Fibroblast of skin of scalp (primary cell): ENCODE measurements around the gene AHNAK.

Experiments
- DNase-seq: peaks from one replicate; pipeline ENCODE4 v3.0.0-alpha.2; 2013

Gene AHNAK

DNA sequence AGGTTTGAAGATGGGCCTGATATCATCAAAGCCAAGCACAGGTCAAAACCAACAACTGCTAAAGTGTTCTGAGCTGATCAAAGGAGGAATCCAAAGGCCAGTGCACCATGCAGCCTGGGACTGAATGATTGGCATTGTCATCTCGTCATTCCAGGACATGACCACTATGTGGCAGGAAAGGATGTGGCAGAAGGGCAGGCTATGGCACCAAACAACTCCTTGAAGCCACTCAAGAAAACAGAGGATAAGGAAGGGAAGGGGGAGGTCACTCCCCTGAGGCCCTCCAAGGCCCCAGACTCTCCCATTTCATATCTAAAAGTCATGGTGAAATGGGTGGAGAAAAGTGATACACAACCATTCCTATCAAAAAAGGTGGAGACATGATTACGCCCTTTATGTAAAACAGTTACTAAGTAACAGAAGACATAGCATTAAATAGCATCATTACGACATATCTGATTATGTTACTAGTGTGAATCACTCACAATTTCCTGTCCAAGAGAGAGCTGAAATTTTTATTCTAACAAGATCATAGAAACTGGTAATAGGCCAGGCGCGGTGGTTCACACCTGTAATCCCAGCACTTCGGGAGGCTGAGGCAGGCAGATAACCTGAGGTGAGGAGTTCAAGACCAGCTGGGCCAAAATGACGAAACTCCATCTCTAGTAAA, 49.3 kb downstream of the AHNAK start:
- peak; percentile 39 for DNase-seq

DNA sequence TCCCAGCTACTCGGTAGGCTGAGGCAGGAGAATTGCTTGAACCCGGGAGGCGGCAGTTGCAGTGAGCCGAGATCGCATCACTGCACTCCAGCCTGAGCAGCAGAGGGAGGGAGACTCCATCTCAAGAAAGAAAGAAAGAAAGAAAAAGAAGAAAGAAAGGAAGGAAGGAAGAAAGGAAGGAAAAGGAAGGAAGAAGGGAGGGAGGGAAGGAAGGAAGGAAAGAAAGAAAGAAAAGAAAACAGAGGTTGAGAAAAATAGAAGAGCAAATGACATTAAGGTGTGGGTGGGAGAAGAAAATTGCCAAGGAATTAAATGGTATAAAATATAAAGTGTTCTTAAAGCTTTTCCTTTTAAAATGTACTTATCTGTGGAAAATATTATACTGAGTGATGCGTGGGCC, 49.9 kb downstream of the AHNAK start:
- DNase-seq, result no peak

DNA sequence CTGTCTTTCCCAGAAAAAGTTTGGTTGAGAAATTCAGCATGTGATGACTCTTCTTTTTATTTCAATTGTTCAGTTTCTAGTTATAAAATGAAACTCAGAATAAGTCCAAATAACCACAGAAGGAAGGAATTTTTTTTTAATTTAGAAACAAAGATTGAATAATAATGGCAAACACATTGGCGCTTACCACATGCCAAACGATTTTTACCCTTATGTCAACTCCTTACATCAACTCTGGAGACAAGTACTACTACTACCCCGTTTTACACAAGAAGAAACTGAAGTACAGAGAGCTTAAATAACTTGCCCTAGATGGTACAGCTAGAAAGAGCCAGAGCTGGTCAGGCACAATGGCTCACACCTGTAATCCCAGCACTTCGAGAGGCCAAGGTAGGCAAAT, 52.4 kb downstream of the AHNAK start:
- no peak for DNase-seq

DNA sequence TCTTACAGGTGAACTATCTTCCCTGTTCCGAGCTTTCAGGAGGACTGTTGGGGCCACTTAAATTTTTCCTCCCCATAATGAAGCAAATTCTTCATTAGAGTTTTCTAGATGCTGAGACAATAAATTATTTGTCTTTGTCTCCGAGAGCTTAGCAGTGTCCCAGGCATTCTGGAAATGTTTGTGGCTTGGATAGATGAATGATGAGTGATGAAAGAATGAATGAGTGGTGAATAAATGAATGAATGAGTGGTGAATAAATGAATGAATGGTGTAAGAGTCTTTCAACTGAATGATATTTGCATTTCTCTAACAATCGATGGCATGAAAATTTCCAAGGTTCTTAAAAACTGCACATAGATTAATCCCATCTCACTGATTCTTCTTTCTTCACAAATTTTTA, 52.8 kb downstream of the AHNAK start:
- no peak for DNase-seq

DNA sequence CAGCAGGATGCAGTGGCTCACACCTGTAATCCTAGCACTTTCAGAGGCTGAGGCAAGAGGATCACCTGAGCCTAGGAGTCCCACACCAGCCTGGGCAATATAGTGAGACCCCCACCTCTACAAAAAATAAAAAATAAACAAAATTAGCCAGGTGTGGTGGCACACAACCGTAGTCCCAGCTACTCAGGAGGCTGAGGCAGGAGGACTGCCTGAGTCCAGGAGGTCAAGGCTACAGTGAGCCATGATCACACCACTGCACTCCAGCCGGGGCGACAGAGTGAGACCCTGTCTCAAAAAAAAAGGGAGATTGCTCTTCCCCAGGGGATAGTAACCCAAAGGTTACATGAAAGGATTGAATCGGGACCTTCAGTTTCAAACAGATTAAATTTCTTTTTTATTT, 54.0 kb downstream of the AHNAK start:
- no peak for DNase-seq

DNA sequence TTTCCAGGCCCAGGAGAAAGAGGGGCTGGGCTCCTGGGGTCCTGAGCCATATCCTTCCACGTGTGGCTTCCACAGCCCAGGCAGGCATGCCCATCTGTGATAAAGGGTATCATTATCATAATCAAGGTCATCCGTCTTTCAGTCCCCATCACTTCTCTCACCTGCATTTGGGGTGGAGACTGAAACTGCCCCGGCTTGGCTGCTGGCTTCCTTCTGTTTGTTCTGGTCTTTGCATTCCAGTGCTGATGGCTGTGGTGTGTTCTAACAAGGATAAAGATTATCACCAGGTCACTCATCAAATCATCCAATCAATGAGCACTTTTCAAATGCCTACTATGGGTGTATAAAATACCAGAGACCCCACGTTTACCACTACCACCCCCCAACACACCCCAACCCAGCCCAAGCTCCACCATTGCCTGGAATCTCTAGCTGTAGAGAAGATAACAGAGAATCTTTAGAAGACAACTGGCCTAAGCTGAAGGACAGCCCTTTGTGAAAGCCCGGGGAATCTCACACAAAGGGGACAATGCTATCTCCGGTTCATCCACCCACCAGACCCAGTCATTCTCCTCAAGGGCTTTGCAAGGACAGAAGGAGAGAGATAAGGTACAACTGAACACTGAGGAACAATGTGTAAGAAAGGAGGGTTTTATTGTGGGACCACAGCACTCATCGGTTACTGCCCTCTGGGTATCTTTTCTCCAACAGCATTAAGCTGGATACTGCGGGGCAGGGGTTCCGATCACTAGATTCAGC, 54.9 kb downstream of the AHNAK start:
- DNase-seq, result no peak

DNA sequence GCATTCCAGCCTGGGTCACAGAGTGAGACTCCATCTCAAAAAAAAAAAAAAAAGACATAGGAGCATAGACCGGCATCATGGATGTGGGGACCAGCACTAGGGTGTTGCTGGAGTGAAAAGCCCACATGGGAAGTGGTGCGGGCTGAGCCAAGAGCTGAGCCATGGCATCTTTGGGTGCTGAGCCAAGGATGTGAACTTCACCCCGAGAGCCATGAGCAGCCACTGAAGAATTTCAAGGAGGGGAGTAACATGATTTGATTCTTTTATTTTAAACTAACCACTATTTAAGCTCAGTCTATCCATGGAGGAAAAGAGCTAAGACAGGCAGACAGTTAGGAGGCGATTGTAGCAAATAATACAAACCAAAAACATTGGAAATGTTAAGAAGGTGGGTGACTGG, 57.4 kb downstream of the AHNAK start:
- peak; percentile 28 for DNase-seq

DNA sequence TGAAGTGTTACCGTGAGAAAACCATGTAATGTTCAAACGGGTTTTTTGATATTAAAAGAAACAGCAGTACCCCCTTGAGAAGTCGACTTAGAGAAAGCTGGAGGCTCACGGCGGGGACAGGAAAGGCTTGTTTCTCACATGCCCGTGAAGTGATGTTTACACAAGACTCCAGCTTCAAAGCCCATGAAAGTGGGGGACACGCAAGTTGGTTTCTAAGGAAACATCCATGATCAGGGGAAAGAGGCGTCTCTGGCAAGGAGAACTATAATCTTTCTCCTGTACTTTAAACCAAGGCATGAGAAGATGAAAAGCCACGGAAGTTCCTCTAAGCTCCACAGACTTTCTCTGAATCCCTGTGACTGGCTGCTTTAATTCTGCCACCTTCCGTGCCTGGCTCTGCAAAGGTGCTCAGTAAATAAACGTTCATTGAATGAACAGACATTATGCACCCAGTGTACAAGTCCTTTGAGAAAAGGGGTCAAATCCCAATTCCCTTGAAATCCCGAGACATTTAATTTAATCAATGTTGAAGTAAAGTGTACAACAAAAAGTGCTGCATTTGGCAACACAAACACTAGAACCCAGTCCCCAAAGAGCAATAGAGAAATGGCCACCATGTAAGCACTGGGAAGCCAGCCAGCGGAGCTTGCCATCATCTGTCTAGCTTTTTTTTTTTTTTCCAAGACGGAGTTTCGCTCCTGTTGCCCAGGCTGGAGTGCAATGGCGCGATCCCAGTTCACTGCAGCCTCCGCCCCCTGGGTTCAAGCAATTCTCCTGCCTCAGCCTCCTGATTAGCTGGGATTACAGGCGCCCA, 58.7 kb downstream of the AHNAK start:
- DNase-seq, result no peak

DNA sequence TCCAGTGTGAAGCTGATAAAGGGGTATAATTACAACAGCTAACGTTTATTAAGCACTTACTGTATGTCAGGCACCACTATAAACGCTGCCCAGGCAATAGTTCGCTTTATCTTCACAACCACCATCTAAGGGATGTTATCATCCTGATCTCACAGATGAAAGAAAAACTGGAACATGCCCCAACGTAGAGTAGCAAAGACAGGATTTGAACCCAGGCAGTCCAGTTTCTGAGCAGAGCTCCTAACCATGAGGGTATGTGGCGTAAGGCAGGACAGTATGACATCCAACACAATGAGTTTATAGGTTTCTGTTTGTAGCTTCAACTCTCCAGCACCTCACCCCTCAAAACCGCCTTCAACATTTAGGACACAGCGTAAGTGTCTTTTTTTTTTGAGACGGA, 59.5 kb downstream of the AHNAK start:
- no peak for DNase-seq

DNA sequence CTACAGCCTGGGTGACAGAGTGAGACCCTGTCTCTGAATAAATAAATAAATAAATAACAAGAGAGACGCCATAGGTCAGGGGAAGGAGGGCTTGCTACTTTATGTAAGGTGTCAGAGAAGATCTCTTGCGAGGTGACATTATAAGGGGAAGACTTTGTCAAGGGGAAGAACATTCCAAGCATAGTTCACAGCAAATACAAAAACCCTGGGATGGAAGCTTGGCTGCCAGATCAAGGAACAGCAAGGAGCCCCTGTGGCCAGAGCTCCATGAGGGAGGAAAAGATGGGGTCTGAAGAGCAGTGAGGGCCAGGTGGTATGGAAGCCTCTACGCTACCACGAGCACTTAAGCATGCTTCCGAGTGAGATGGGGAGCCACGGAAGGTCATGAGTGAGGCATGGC, 62.3 kb downstream of the AHNAK start:
- DNase-seq, result peak; percentile 15

DNA sequence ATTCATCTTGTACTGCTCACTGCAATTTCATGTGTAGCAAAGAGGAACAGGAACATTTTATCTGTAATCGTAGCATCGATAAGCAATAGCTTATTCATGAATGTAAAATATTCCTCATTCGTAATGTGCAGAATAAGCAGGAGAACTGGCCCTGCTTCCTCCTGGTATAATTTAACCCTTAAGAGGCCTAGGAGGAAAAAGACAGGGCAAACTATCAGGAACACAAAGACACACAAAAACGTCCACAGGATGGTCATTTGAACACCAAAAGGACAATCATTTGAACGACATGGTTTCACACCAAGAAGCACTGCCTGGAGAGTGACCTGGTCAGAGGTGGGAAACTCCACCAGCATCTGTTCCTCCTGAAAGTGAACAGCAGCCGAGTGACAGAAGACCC, 63.9 kb downstream of the AHNAK start:
- no peak for DNase-seq

DNA sequence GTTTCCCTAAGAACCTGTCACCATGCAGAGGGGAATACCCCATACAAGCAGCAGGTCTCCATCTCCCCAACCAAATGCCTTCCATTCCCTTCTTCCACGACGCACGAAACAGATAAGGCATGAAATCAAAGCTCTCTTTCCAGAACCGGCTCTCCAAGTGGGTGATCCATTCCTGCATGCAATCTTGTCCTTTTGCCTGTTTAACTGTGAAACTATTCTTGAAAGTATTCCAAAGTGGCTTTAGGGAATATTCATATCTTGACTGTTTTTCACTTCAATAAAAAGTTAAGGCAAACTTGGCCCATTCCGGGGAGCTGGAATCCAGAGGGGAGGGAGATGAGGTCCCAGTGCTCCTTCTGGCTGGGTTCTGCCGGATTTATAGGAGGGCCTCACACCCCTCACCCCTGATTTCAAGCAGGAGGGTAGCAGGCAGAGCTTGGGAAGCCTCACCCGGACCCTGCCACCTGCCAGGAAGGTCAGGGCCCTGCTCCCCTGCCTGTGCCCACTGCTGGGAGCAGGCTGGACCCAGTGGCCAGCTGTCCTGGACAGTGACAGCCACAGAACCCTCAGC, 66.9 kb downstream of the AHNAK start:
- peak; percentile 38 for DNase-seq

DNA sequence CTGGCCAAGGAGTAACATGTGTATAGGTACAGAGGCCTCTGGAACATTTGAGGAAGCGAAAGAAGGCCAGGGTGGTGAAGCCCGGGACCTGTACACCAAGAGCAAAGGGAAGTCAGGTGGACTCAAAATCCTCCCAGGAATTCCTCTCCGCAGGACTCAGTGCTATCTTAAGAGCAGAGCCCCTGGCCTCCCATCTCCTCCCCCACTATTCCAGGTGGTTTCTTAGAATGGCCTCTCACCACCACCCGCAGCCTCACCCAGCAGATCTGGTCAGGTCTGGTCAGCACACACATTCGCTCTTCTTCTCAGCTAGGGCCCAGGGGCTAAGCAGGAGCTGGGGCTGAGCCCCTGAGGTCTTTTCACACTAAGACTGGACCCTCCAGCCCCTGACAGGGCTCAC, 68.7 kb downstream of the AHNAK start:
- DNase-seq, result no peak

DNA sequence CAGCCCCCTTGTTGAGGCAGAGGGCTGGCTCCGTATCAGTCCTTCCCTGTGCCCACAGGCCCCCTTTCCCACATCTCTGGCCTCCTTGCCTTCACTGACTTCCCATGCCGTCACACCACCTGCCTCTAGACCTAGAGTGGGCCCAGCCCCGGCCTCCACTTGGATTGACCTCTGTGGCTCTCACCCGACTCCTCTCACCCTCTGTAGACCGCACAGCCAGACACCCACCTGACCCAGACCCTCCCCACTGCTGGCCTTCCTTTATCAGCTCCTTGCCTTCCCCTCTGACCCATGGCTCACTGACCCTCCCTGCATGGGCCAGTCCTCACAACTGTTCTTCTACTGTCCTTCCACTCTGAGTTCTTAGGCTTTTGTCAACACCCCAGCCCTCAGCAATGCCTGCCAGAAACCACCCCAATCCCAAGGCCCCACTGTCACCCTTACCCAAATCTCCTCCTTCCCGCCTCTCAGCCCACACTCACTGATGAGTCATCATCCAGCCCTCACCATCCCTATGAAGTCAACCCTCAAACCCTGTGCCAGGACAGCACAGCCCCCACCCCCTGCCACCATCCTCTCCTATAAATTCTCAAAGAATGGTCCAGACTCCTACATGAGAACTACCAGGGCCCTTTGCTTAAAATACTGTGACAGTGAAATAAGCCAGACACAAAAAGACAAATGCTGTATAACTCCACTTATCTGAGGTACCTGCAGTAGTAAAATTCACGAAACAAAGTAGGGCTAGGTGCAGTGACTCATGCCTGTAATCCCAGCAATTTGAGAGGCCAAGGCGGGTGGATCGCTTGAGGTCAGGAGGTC, 74.3 kb downstream of the AHNAK start:
- peak; percentile 66 for DNase-seq

DNA sequence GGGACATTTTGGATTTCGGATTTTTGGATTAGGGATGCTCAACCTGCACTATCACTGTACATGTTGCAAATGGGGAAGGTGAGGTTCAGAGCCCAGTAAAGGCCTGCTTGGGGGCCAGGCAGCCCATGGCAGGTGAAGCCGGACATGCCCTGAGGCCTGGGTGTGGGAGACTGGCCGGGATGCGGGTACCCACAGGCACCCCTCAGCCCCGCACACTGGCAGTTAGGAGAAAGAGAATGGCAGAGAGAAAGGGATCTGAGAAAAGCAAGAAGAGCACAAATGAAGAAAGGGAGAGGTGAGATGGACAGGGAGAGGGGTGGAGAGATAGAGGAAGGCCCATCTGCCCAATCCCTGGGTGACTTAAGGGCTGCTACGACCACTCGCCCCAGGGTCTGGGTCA, 75.0 kb downstream of the AHNAK start:
- no peak for DNase-seq

DNA sequence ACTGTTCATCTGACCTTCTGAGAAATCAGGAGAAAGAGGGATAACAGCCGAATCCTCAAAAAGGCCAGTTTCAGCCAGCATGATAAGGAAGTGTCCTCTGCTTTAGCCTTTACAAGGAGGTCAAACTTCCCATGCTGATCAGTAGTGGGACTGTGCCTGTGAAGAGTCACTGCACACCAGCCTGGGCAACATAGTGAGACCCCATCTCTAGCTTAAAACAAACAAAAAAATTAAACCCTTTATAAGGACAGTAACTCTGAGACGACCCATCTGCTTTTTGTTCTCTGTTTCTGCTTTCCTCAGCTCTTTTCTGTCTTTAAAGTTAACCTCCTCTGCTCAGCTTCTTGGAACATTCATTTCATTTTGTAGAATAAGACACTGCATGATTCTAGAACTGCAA, 78.0 kb downstream of the AHNAK start:
- DNase-seq, result no peak

DNA sequence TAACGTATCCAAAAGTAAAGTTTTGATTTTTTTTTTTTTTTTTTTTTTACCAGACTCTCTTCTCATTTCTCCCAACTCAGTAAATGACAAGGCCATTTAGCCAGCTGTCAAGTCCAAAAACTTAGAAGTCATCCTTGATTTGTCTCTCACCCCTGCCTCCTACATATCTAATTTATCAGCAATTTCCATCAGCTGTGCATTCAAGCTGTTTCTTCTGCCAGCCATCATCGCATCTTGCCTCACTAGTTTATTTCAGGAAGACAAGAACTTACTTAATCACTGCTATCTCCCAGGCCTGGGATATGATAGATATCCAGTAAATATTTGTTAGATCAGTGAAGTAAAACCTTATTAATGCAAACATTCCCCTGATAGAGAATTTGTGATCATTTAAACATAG, 80.2 kb downstream of the AHNAK start:
- DNase-seq, result no peak

DNA sequence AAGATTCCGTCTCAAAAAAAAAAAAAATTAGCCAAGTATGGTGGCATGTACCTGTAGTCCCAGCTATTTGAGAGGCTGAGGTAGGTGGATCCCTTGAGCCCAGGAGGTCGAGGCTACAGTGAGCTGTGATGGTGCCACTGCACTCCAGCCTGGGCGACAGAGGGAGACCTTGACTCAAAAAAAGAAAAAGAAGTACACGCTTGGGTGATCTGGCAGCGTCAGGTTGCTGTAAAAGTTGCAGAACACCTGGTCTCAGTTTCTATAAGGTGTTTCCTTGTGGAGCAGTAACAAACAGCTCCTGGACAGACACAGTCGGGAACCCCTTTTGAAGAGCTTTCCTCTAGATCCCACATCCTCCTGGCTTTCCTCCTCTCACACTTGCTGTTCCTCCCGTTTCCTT, 82.0 kb downstream of the AHNAK start:
- no peak for DNase-seq

DNA sequence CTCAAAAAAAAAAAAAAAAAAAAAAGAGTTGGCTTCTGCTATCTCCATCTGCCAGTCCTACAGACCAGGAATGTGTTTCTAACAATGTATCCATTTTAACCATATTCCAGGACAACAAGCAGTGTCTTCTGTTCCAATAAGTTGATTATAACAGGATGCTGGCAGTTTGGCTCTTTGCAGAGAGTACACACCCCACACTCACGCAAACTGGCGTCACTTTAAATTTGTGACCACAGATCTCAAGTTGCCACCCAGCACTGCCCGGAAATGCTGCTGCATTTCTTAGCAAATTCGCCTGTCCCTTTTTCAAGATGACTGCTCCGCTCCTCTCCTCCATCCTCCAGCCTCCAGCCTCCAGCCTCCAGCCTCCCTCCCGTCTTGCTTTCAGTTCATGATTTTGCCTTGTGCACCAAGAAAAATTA, 83.5 kb downstream of the AHNAK start:
- no peak for DNase-seq

DNA sequence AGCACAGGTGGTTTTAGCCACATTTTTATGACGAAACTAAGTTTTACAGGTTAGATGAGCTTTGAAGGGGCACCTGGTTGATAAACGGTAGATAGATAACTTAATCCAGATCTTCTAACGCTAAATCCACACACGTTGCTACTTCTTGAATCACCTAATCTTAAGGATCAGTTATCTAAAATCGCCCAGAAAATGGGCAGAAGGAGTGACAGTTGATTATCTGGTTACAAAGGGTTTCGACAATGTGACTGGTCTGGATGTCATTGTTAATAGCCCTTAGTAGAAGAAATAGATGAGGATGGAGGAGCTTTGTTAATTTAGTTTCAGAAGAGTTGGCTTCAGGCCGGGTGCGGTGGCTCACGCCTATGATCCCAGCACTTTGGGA, 84.1 kb downstream of the AHNAK start:
- no peak for DNase-seq

DNA sequence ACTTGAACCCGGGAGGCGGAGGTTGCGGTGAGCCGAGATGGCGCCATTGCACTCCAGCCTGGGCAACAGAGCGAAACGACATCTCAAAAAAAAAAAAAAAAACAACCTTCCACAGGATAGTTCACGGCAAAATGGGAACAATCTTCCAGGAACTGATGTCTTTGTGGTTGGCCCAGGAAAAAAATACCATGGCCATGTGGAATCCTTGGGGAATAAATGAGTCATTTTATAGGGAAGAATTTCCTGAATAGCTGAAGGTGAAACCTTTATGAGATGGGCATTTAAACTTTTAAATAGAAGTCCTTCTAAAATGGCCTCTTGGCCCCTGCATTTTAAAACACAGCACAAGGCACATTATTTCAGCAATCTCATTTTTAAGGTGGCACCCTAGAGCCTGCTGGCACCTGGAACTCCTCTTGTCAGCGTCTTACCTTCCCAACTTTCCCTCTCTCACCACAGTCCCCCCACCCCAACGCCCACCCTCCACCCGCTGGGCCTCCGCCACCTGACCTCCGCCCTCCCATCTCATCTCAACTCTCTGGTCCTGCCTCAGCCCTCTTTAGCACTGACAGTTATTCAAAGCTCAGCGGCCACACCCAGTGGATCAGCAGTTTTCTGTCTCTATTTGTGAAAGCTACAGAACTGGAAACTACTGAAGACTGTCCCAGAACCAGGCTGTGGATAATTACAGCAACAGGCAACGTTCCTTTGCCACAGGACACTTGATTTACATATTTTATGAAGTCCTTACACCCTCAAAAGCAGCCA, 84.7 kb downstream of the AHNAK start:
- DNase-seq, result peak; percentile 78

DNA sequence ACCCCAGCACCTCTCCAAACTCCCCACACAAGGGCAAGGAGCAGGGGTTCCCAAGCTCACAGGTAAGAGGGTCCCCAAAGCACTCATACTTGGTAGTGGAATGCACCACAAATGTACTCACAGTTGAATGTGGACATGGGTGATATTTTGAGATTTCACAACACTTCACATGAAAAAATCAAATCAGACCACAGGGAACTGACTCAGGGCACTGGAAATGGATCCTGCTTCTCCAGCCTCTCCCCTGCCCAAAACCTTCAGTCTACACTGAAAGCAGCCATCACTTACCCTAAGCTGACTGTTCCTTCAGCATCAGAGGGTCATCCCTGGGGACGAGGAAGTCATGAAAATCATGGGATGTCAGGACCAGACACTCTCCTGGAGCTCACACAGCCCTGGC, 87.5 kb downstream of the AHNAK start:
- no peak for DNase-seq
